GM12892 (cell line): ENCODE measurements around the gene FRMD3.

ENCODE experiments used
- POLR2A ChIP-seq: IDR thresholded peaks from 2 replicates; pipeline ENCODE4 v1.6.1; 2011; ENCODE audit warnings: low read depth, low read length, control low read depth
- POLR2AphosphoS5 ChIP-seq: IDR thresholded peaks from 2 replicates; pipeline ENCODE4 v1.6.1; 2011; ENCODE audit warnings: low read depth, low read length, control low read depth
- TAF1 ChIP-seq: IDR thresholded peaks from 2 replicates; pipeline ENCODE4 v1.6.1; 2011; ENCODE audit warnings: low read depth, mild to moderate bottlenecking, control low read depth, low read length, borderline replicate concordance

DNA sequence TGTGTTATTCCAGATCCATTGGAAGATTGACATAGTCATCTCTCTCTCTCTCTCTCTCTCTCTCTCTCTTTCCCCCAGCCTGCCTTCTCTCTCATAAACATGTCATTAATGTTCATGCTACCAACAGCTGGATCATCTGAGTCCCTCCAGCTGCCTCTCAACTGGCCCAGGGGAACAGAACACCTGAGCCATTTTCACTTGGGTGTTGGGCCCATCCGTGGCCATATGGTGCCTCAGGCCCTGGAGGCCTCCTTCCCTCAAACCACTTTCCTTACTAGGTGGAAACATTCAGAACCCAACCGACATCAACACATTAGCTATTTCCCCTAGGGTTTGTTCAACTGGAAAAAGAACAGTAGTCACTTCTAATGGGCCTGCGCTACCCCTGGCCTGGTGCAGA, 196.2 kb downstream of the FRMD3 start:
- TF ChIP-seq TAF1 (no peak), POLR2AphosphoS5 (no peak), POLR2A (no peak)
